Astrocyte (in vitro differentiated cells and primary cell): ENCODE data around the gene SLC44A5.

ENCODE experiments used
- EZH2 ChIP-seq: IDR thresholded peaks from 2 replicates; pipeline ENCODE4 v1.6.1; 2012; ENCODE audit warnings: mild to moderate bottlenecking, low read length, inconsistent platforms; ENCODE audit not compliant: insufficient read depth
- TF ChIP-seq, protein P1 (sequence below): IDR thresholded peaks from 2 replicates; pipeline ENCODE4 v1.5.1; 2011; ENCODE audit warnings: low read depth, mild to moderate bottlenecking, inconsistent platforms, low read length, moderate library complexity; ENCODE audit not compliant: insufficient read depth

DNA sequence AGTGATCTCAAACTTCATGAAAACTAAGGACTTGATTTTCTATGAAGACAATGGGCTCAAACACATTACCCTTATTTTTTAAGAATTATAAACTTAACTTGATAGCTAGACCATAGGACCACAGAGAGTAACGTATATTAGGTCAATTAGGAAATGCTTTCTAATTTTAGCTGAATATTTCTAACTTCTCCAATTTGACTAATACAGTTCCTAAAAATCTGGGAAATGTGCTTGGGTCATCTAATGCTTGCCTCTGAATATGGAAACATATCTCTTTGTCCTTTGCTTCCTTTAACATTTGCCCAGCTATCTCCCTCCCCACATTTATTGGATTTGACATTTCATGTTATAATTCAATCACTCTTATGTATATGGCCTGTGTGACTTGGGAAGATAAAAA lies 335.3 kb downstream of the SLC44A5 start:
- TF ChIP-seq, protein P1, sequence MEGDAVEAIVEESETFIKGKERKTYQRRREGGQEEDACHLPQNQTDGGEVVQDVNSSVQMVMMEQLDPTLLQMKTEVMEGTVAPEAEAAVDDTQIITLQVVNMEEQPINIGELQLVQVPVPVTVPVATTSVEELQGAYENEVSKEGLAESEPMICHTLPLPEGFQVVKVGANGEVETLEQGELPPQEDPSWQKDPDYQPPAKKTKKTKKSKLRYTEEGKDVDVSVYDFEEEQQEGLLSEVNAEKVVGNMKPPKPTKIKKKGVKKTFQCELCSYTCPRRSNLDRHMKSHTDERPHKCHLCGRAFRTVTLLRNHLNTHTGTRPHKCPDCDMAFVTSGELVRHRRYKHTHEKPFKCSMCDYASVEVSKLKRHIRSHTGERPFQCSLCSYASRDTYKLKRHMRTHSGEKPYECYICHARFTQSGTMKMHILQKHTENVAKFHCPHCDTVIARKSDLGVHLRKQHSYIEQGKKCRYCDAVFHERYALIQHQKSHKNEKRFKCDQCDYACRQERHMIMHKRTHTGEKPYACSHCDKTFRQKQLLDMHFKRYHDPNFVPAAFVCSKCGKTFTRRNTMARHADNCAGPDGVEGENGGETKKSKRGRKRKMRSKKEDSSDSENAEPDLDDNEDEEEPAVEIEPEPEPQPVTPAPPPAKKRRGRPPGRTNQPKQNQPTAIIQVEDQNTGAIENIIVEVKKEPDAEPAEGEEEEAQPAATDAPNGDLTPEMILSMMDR: no peak
- no peak for TF ChIP-seq EZH2
